GM23338 (cell line): Measurements from ENCODE around the gene IMMP2L.

Experiments used
- CREB1 ChIP-seq: fragments of 250-450 bp; sonication (Bioruptor Pico); IDR thresholded peaks from 2 replicates; pipeline ENCODE4 v1.5.0; 2020; ENCODE audit warnings: low read depth, mild to moderate bottlenecking, moderate library complexity
- CTCF ChIP-seq, 2 experiments: fragments of 200-600 bp in 1 of 2; sonication (generic) in 1 of 2; conservative IDR thresholded peaks; 2 replicates each; pipeline versions ENCODE4 v1.5.1 to v1.6.1; 2016 to 2017; ENCODE audit warnings: antibody characterized with exemption in 2 of 2, low read depth in 2 of 2, mild to moderate bottlenecking in 2 of 2, moderate library complexity in 1 of 2
- ETS1 ChIP-seq: IDR thresholded peaks from 2 replicates; pipeline ENCODE4 v1.6.1; 2016; ENCODE audit warnings: antibody characterized with exemption
- EZH2 ChIP-seq: fragments of 200-600 bp; sonication (generic); IDR thresholded peaks from one replicate; pipeline ENCODE4 v1.8.0; 2017; ENCODE audit warnings: antibody characterized with exemption, mild to moderate bottlenecking, low read depth; ENCODE audit not compliant: unreplicated experiment
- EZH2phosphoT487 ChIP-seq: fragments of 200-600 bp; sonication (generic); IDR thresholded peaks from one replicate; pipeline ENCODE4 v1.8.1; 2018; ENCODE audit warnings: antibody characterized with exemption; ENCODE audit not compliant: unreplicated experiment
- JUNB ChIP-seq: IDR thresholded peaks from one replicate; pipeline ENCODE4 v1.6.1; 2016; ENCODE audit warnings: antibody characterized with exemption; ENCODE audit not compliant: unreplicated experiment
- NANOG ChIP-seq: IDR thresholded peaks from 2 replicates; pipeline ENCODE4 v1.6.1; 2016; ENCODE audit warnings: antibody characterized with exemption, borderline replicate concordance
- POLR2AphosphoS5 ChIP-seq: IDR thresholded peaks from 2 replicates; pipeline ENCODE4 v1.6.1; 2016; ENCODE audit warnings: antibody characterized with exemption, low read depth
- REST ChIP-seq: IDR thresholded peaks from one replicate; pipeline ENCODE4 v1.6.1; 2018; ENCODE audit warnings: antibody characterized with exemption; ENCODE audit not compliant: unreplicated experiment
- ZNF462 ChIP-seq: fragments of 250-450 bp; sonication (Bioruptor Pico); IDR thresholded peaks from 2 replicates; pipeline ENCODE4 v1.5.0; 2020; ENCODE audit warnings: mild to moderate bottlenecking, moderate library complexity

GRCh38 chr7:110856704-110857103, 705.6 kb downstream of the IMMP2L start:
- TF ChIP-seq POLR2AphosphoS5 (no peak), CTCF (conservative IDR thresholded peaks at IDR 0.05; ENCODE audit: low read depth in 2 of 2) (no peak), REST (no peak), ZNF462 (CRISPR knock-in tag) (no peak), EZH2 (no peak), CREB1 (CRISPR knock-in tag) (no peak), EZH2phosphoT487 (no peak), NANOG (no peak), JUNB (no peak), ETS1 (no peak)
